DOHH2 (cell line): ENCODE measurements around the gene FRG2B.
"Not testable (repeated sequence)": the region's sequence is repeated elsewhere in the genome, so short reads cannot be mapped to it uniquely, and the experiment has no call there.

Experiments
- H3F3A ChIP-seq: fragments of 200-600 bp; sonication (generic), shearing (Covaris generic); 2 replicates; pipeline ENCODE4 v1.6.0; 2016; ENCODE audit warnings: antibody characterized with exemption, mild to moderate bottlenecking; ENCODE audit not compliant: control insufficient read depth, insufficient read depth
- H3K27ac ChIP-seq: fragments of 200-600 bp; sonication (generic); 2 replicates; pipeline ENCODE4 v1.5.1; 2014; ENCODE audit warnings: low read depth, mild to moderate bottlenecking, low read length, moderate library complexity
- H3K27me3 ChIP-seq: fragments of 200-600 bp; sonication (generic); 2 replicates; pipeline ENCODE4 v1.6.1; 2014; ENCODE audit warnings: mild to moderate bottlenecking, low read length, mixed read lengths; ENCODE audit not compliant: control insufficient read depth
- H3K36me3 ChIP-seq: fragments of 200-600 bp; sonication (generic); 2 replicates; pipeline ENCODE4 v1.6.1; 2014; ENCODE audit warnings: mild to moderate bottlenecking, low read length, moderate library complexity, mixed read lengths; ENCODE audit not compliant: control insufficient read depth
- H3K4me1 ChIP-seq: fragments of 200-600 bp; sonication (generic); 2 replicates; pipeline ENCODE4 v1.6.1; 2014; ENCODE audit warnings: mild to moderate bottlenecking, low read length, mixed read lengths; ENCODE audit not compliant: control insufficient read depth
- H3K4me2 ChIP-seq: fragments of 200-600 bp; sonication (generic); 2 replicates; pipeline ENCODE4 v1.6.0; 2014; ENCODE audit warnings: mild to moderate bottlenecking, low read length, moderate library complexity
- H3K4me3 ChIP-seq: fragments of 200-600 bp; sonication (generic); 2 replicates; pipeline ENCODE4 v1.5.1; 2014; ENCODE audit warnings: mild to moderate bottlenecking, low read length, mixed read lengths
- H3K79me2 ChIP-seq: fragments of 200-600 bp; sonication (generic); 2 replicates; pipeline ENCODE4 v1.6.1; 2014; ENCODE audit warnings: mild to moderate bottlenecking, low read length, mixed read lengths; ENCODE audit not compliant: control insufficient read depth
- H3K9me2 ChIP-seq: fragments of 200-600 bp; sonication (generic); replicated peaks from 2 replicates; pipeline ENCODE4 v1.6.1; 2014; ENCODE audit warnings: mild to moderate bottlenecking, low read length, mixed read lengths; ENCODE audit not compliant: control insufficient read depth
- H3K9me3 ChIP-seq: fragments of 200-600 bp; sonication (generic); 2 replicates; pipeline ENCODE4 v1.6.1; 2014; ENCODE audit warnings: antibody characterized with exemption, low read length, mixed read lengths; ENCODE audit not compliant: control insufficient read depth, insufficient read depth
- H4K20me1 ChIP-seq: fragments of 200-600 bp; sonication (generic); 2 replicates; pipeline ENCODE4 v1.6.0; 2014; ENCODE audit warnings: low read depth, mild to moderate bottlenecking, antibody characterized with exemption, low read length, moderate library complexity; ENCODE audit not compliant: control insufficient read depth, insufficient read depth
- CTCF ChIP-seq: fragments of 200-600 bp; sonication (generic); IDR thresholded peaks from one replicate; pipeline ENCODE4 v1.5.1; 2014; ENCODE audit warnings: antibody characterized with exemption, mild to moderate bottlenecking, low read depth, low read length; ENCODE audit not compliant: poor library complexity, severe bottlenecking
- EZH2phosphoT487 ChIP-seq: fragments of 200-600 bp; sonication (generic); IDR thresholded peaks from 2 replicates; pipeline ENCODE4 v1.6.1; 2017; ENCODE audit warnings: borderline replicate concordance, mild to moderate bottlenecking, antibody characterized with exemption, low read length, moderate library complexity, mixed read lengths

Gene FRG2B

DNA sequence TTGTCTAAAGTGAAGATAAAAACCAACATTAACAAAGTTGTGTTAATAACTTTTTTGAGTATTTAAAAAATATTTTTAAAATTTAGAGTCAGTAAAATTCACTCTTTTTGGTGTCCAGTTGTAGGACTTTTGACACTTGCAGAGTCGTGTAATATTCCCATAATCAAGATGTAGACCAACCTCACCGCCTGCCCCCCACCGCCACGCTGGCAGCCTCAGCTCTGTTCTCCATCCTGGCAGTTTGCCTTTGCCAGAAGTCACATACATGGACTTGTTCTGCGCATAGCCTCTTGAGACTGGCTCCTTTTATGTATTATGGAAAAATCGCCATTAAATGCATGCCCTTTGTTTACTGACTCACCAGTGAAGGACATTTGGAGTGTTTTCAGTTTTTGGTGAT is 33.9 kb downstream of the FRG2B start:
- Histone ChIP-seq H4K20me1 (no peaks in the 10 kb centered on the region), H3K4me1 (no peaks in the 10 kb centered on the region), H3F3A (no peaks in the 10 kb centered on the region), H3K79me2 (no peaks in the 10 kb centered on the region), H3K9me3 (no peaks in the 10 kb centered on the region), H3K27me3 (no peaks in the 10 kb centered on the region), H3K27ac (no peak overlapping the region), H3K4me3 (no peak overlapping the region), H3K4me2 (no peak overlapping the region), H3K9me2 (no peaks in the 10 kb centered on the region), H3K36me3 (no peaks in the 10 kb centered on the region)
- TF ChIP-seq EZH2phosphoT487 (no peak), CTCF (no peak)

- no peaks in the 10 kb centered on the region for H4K20me1 ChIP-seq
- no peak for TF ChIP-seq CTCF
- TF ChIP-seq EZH2phosphoT487 = no peak
- H3K27ac ChIP-seq = no peak overlapping the region
- no peaks in the 10 kb centered on the region for H3K9me3 ChIP-seq
- no peaks in the 10 kb centered on the region for H3K4me1 ChIP-seq
- H3K79me2 ChIP-seq = no peaks in the 10 kb centered on the region
- H3K27me3 ChIP-seq = no peaks in the 10 kb centered on the region
- no peak overlapping the region for H3K4me2 ChIP-seq
- H3K4me3 ChIP-seq = no peak overlapping the region
- no peaks in the 10 kb centered on the region for H3K9me2 ChIP-seq
- no peaks in the 10 kb centered on the region for H3F3A ChIP-seq
- H3K36me3 ChIP-seq = no peaks in the 10 kb centered on the region
These were observed 35.6 kb downstream of the FRG2B start for GRCh38 chr10:133590970-133591359.

DNA sequence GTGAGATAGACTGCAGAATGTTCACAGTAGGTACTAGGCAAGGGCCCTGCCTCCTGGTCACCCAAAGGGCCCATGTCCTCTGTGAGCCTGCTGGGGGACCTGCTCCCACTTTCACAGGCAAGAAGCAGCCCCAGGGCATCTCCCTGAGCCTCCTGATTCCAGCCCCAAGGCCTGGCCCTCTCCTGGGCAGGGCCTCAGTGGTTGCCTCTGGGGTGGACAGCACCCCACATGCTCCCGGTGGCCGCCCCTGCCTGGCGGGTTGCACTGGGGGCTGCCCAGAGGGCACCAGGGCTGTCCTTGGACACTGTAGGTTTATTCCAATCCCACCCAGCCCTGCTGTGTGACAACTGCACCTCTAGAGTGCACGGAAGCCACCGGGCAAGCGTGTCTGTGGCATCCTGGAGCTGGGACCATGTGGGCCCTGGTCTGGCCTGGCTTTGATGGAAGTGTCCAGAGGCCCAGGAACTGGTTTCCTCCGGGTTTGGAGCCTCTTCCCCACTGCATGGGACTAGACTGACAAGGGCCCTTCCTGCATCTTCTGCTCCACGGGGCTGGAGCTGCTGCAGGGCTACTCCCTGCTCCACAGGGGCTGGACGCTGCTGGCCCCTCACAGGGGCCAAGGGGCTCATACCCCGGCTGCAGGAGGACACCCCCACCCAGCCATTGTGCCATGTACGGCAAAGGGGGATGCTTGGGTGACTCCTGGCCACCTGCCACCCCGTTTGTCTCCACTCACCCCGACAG is 36.2 kb downstream of the FRG2B start:
- Histone ChIP-seq H3K79me2 (no peaks in the 10 kb centered on the region), H3K27ac (no peak overlapping the region), H3K4me1 (no peaks in the 10 kb centered on the region), H3K9me2 (no peaks in the 10 kb centered on the region), H3K4me3 (no peak overlapping the region), H3K36me3 (no peaks in the 10 kb centered on the region), H3F3A (no peaks in the 10 kb centered on the region), H3K4me2 (no peak overlapping the region), H4K20me1 (no peaks in the 10 kb centered on the region), H3K27me3 (no peaks in the 10 kb centered on the region), H3K9me3 (no peaks in the 10 kb centered on the region)
- TF ChIP-seq EZH2phosphoT487 (no peak), CTCF (no peak)

DNA sequence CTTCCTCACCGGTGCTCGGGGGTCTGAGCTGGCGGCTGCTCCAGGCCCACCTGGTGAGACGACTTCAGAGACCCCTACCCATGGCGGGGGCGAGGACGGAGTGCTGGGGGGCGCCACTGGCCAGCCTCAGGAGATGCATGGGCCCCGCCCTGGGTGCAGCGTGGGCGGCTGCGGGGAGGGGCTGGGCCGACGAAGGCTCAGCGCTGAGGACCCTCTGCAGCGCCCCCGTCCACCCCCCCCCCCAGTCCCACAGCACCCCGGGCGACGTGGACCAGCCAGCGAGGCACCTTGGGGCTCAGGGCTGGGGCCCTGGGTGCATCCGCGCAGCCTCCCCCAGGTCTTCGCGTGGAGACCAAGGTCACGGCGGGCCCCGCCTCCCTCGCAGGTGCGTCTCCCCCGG is 49.6 kb downstream of the FRG2B start:
- not testable (repeated sequence) for H3F3A ChIP-seq

More for the DNA sequence above, 49.6 kb downstream of the FRG2B start:
- not testable (repeated sequence) for H3K4me3 ChIP-seq, H3K9me3 ChIP-seq, H4K20me1 ChIP-seq, H3K79me2 ChIP-seq, H3K9me2 ChIP-seq, H3K4me2 ChIP-seq, H3K27me3 ChIP-seq, H3K27ac ChIP-seq, H3K4me1 ChIP-seq, H3K36me3 ChIP-seq
